Endothelial cell of umbilical vein (primary cell): ENCODE results near the gene SIAH3. TPM values are rescaled to one million over a fixed set of nuclear protein-coding genes. Genes with fewer than 3 reads are reported as not detected.

Source experiments
- BruUV-seq: library from RNA; stranded (reverse); fragments of 400-500 nt; replicated peaks from 2 replicates; lab custom pipeline; 2021; lab: Mats Ljungman, UMichigan
- CTCF ChIA-PET: fragments of 300-600, 350-600 bp; sonication (Branson Sonifier 250); formaldehyde crosslinking; loops from one replicate; lab custom pipeline; 2021; ENCODE audit warnings: antibody characterized with exemption, inconsistent platforms; lab: Charles Lee
- POLR2A ChIA-PET: fragments of 300-600, 350-600 bp; sonication (Branson Sonifier 250); formaldehyde crosslinking; loops from one replicate; lab custom pipeline; 2021; ENCODE audit warnings: antibody characterized with exemption, inconsistent platforms; lab: Charles Lee
- DNase-seq: peaks from one replicate; pipeline ENCODE4 v3.0.0-alpha.2; 2011; ENCODE audit warnings: low read depth, low spot score
- FAIRE-seq: peaks from 2 replicates; lab custom pipeline; 2011; peaks lifted over from hg19 to GRCh38; lab: Jason Lieb, UNC
- H2AFZ ChIP-seq: 2 replicates; pipeline ENCODE4 v1.6.0; 2012; ENCODE audit warnings: low read depth, low read length, control low read depth, inconsistent platforms
- H3K27ac ChIP-seq: 2 replicates; pipeline ENCODE4 v1.5.1; 2011; ENCODE audit warnings: low read depth, mild to moderate bottlenecking, control low read depth, low read length, moderate library complexity; ENCODE audit not compliant: insufficient read depth
- H3K27me3 ChIP-seq, 2 experiments: 2 replicates each; pipeline versions ENCODE4 v1.6.0 to v1.6.1; 2011; ENCODE audit warnings: low read length in 2 of 2, mixed read lengths in 1 of 2; ENCODE audit not compliant: control insufficient read depth in 2 of 2, insufficient read depth in 2 of 2
- H3K36me3 ChIP-seq, 2 experiments: 2 replicates in 1 of 2; 3 replicates in 1 of 2; pipeline ENCODE4 v1.5.1; 2011; ENCODE audit warnings: low read length in 2 of 2, mild to moderate bottlenecking in 1 of 2, moderate library complexity in 1 of 2; ENCODE audit not compliant: control insufficient read depth in 2 of 2, insufficient read depth in 2 of 2; ENCODE audit errors: extremely low read depth in 1 of 2
- H3K4me1 ChIP-seq: 3 replicates; pipeline ENCODE4 v1.5.1; 2011; ENCODE audit warnings: mild to moderate bottlenecking, low read length; ENCODE audit not compliant: control insufficient read depth, insufficient read depth; ENCODE audit errors: extremely low read depth
- H3K4me2 ChIP-seq: 2 replicates; pipeline ENCODE4 v1.6.1; 2011; ENCODE audit warnings: low read length, control low read depth, mixed read lengths; ENCODE audit not compliant: insufficient read depth
- H3K4me3 ChIP-seq, 3 experiments: fragments of 200-600 bp in 1 of 3; sonication (generic), shearing (Covaris generic) in 1 of 3; replicated peaks in 1 of 3; 2 replicates each; pipeline ENCODE4 v1.5.1; 2011 to 2016; ENCODE audit warnings: control low read depth in 3 of 3, low read length in 3 of 3, mild to moderate bottlenecking in 2 of 3, inconsistent platforms in 1 of 3, low read depth in 1 of 3, moderate library complexity in 1 of 3; ENCODE audit not compliant: insufficient read depth in 1 of 3
- H3K79me2 ChIP-seq: 2 replicates; pipeline ENCODE4 v1.6.0; 2012; ENCODE audit warnings: low read length, inconsistent platforms; ENCODE audit not compliant: control insufficient read depth, insufficient read depth
- H3K9ac ChIP-seq: replicated peaks from 2 replicates; pipeline ENCODE3; 2011; ENCODE audit warnings: low read length, control low read depth; ENCODE audit not compliant: insufficient read depth; ENCODE audit errors: extremely low read depth
- H3K9me1 ChIP-seq: replicated peaks from 3 replicates; pipeline ENCODE4 v1.6.0; 2011; ENCODE audit warnings: mild to moderate bottlenecking, low read length; ENCODE audit not compliant: control insufficient read depth, insufficient read depth; ENCODE audit errors: extremely low read depth
- H3K9me3 ChIP-seq: replicated peaks from 2 replicates; pipeline ENCODE4 v1.5.1; 2012; ENCODE audit warnings: low read length, inconsistent platforms; ENCODE audit not compliant: control insufficient read depth, insufficient read depth
- H4K20me1 ChIP-seq: replicated peaks from 2 replicates; pipeline ENCODE3; 2011; ENCODE audit warnings: mild to moderate bottlenecking, low read length; ENCODE audit not compliant: control insufficient read depth, insufficient read depth; ENCODE audit errors: extremely low read depth
- EZH2 ChIP-seq: IDR thresholded peaks from 2 replicates; pipeline ENCODE4 v1.6.1; 2012; ENCODE audit warnings: borderline replicate concordance, low read depth, mild to moderate bottlenecking, moderate library complexity, low read length, inconsistent platforms; ENCODE audit not compliant: severe bottlenecking
- FOS ChIP-seq: IDR thresholded peaks from 2 replicates; pipeline ENCODE4 v1.6.1; 2011; ENCODE audit warnings: mild to moderate bottlenecking, low read length, moderate library complexity, borderline replicate concordance; ENCODE audit not compliant: insufficient read depth
- GATA2 ChIP-seq: IDR thresholded peaks from 2 replicates; pipeline ENCODE4 v1.7.0; 2011; ENCODE audit warnings: low read depth, mild to moderate bottlenecking, moderate library complexity, mixed read lengths, low read length; ENCODE audit not compliant: insufficient read length, insufficient read depth
- JUN ChIP-seq: IDR thresholded peaks from 2 replicates; pipeline ENCODE4 v1.6.1; 2011; ENCODE audit warnings: borderline replicate concordance, low read depth; ENCODE audit not compliant: insufficient read length, insufficient read depth
- MYC ChIP-seq: IDR thresholded peaks from one replicate; pipeline ENCODE4 v1.6.1; 2011; ENCODE audit warnings: mild to moderate bottlenecking, low read depth, low read length
- POLR2A ChIP-seq: IDR thresholded peaks from 2 replicates; pipeline ENCODE4 v1.6.1; 2012; ENCODE audit warnings: low read depth, mild to moderate bottlenecking, control low read depth, low read length
- POLR2AphosphoS5 ChIP-seq: IDR thresholded peaks from 2 replicates; pipeline ENCODE4 v1.6.1; 2012; ENCODE audit warnings: low read depth, mild to moderate bottlenecking, control low read depth, low read length, moderate library complexity; ENCODE audit not compliant: insufficient read depth
- dilution Hi-C: fragments of 300-500 bp; cut with MboI; formaldehyde crosslinking; loops from one replicate; pipeline ENCODE4 v1.15.0; 2019; ENCODE audit warnings: low sequenced_read_pairs; ENCODE audit not compliant: extremely low pct_ligation_motif_present
- intact Hi-C: fragments of 100-400 bp; cut with micrococcal nuclease; formaldehyde crosslinking; loops from one replicate; pipeline ENCODE4 v1.10.0; 2022
- polyA plus RNA-seq, 4 experiments: library from polyadenylated mRNA; depleted of rRNA in 3 of 4; stranded (reverse) in 3 of 4; unstranded in 1 of 4; fragments of >200 nt; gene quantifications; 2 replicates each; pipeline versions ENCODE4 v1.2.1 to v1.2.3, GENCODE V29; 2011 to 2012; ENCODE audit warnings: missing spikeins in 1 of 4
- total RNA-seq: library from RNA; stranded (reverse); gene quantifications from 2 replicates; pipeline ENCODE4 v1.2.3, GENCODE V29; 2021
- TF ChIP-seq, protein P1 (sequence below): IDR thresholded peaks from 2 replicates; pipeline ENCODE4 v1.6.1; 2011; ENCODE audit not compliant: insufficient read depth, insufficient read length
- TF ChIP-seq, protein P2 (sequence below), 2 donors: IDR thresholded peaks; 1 replicate in 1 of 2; 2 replicates in 1 of 2; pipeline ENCODE4 v1.5.1; 2011; ENCODE audit warnings: low read length in 2 of 2, mild to moderate bottlenecking in 2 of 2, moderate library complexity in 2 of 2, control low read depth in 1 of 2, inconsistent platforms in 1 of 2, low read depth in 1 of 2; ENCODE audit not compliant: insufficient read depth in 1 of 2; ENCODE audit errors: extremely low read depth in 1 of 2

The SIAH3 gene
- total and polyA plus RNA-seq, 2 donors (not counting 3 experiments of a cell fraction or from before 2014, with no cell fraction given) = 0.03 TPM; not detected in 1

- Histone ChIP-seq H3K9ac (no peak overlapping the region), H3K9me3 (no peaks in the 10 kb centered on the region), H3K4me3 (no peak overlapping the region), H2AFZ (no peak overlapping the region), H3K4me1 (no peaks in the 10 kb centered on the region), H3K4me2 (no peak overlapping the region), H3K27me3 (no peaks in the 10 kb centered on the region), H4K20me1 (no peaks in the 10 kb centered on the region), H3K9me1 (no peaks in the 10 kb centered on the region), H3K27ac (no peak overlapping the region), H3K36me3 (no peaks in the 10 kb centered on the region), H3K79me2 (no peaks in the 10 kb centered on the region)
- DNase-seq (no peak), FAIRE-seq (no peak)
- TF ChIP-seq JUN (no peak), FOS (no peak), POLR2A (no peak), MYC (no peak), GATA2 (no peak), EZH2 (no peak), POLR2AphosphoS5 (no peak)
- TF ChIP-seq, protein P1, sequence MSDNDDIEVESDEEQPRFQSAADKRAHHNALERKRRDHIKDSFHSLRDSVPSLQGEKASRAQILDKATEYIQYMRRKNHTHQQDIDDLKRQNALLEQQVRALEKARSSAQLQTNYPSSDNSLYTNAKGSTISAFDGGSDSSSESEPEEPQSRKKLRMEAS = no peak
- TF ChIP-seq, protein P2, sequence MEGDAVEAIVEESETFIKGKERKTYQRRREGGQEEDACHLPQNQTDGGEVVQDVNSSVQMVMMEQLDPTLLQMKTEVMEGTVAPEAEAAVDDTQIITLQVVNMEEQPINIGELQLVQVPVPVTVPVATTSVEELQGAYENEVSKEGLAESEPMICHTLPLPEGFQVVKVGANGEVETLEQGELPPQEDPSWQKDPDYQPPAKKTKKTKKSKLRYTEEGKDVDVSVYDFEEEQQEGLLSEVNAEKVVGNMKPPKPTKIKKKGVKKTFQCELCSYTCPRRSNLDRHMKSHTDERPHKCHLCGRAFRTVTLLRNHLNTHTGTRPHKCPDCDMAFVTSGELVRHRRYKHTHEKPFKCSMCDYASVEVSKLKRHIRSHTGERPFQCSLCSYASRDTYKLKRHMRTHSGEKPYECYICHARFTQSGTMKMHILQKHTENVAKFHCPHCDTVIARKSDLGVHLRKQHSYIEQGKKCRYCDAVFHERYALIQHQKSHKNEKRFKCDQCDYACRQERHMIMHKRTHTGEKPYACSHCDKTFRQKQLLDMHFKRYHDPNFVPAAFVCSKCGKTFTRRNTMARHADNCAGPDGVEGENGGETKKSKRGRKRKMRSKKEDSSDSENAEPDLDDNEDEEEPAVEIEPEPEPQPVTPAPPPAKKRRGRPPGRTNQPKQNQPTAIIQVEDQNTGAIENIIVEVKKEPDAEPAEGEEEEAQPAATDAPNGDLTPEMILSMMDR (IDR thresholded peaks at IDR 0.05; ENCODE audit: extremely low read depth in 1 of 2, insufficient read depth in 1 of 2, low read depth in 1 of 2, low read length in 2 of 2) = no peak
- ChIA-PET CTCF (no interaction called here), POLR2A (no interaction called here)
- intact Hi-C loops (no loop called here), dilution Hi-C loops (no loop called here)
- no TSS peak for BruUV-seq
Measured at GRCh38 chr13:45779901-45780300, 71.7 kb downstream of the SIAH3 start.
